Fibroblast of villous mesenchyme (primary cell): ENCODE measurements around the gene SLC22A23. TPM values are rescaled to one million over a fixed set of nuclear protein-coding genes. Genes with fewer than 3 reads are reported as not detected.

Experiments used
- DNase-seq: peaks from one replicate; pipeline ENCODE4 v3.0.0-alpha.2; 2010; ENCODE audit warnings: low read depth
- H3K4me3 ChIP-seq: 2 replicates; pipeline ENCODE4 v1.5.1; 2011; ENCODE audit warnings: low read depth, mild to moderate bottlenecking, low read length
- CTCF ChIP-seq: IDR thresholded peaks from 2 replicates; pipeline ENCODE4 v1.5.1; 2012; ENCODE audit warnings: low read depth, mild to moderate bottlenecking, low read length; ENCODE audit not compliant: insufficient read depth
- total RNA-seq: library from RNA; depleted of rRNA; stranded (reverse); fragments of >200 nt; gene quantifications from 2 replicates; pipeline ENCODE4 v1.2.3, GENCODE V29; 2012

SLC22A23 gene
- total RNA-seq, 1 donor: 2.2 TPM

- no peak for TF ChIP-seq CTCF
- DNase-seq: no peak
These were observed 203.3 kb downstream of the SLC22A23 start for GRCh38 chr6:3253597-3253961.

DNA sequence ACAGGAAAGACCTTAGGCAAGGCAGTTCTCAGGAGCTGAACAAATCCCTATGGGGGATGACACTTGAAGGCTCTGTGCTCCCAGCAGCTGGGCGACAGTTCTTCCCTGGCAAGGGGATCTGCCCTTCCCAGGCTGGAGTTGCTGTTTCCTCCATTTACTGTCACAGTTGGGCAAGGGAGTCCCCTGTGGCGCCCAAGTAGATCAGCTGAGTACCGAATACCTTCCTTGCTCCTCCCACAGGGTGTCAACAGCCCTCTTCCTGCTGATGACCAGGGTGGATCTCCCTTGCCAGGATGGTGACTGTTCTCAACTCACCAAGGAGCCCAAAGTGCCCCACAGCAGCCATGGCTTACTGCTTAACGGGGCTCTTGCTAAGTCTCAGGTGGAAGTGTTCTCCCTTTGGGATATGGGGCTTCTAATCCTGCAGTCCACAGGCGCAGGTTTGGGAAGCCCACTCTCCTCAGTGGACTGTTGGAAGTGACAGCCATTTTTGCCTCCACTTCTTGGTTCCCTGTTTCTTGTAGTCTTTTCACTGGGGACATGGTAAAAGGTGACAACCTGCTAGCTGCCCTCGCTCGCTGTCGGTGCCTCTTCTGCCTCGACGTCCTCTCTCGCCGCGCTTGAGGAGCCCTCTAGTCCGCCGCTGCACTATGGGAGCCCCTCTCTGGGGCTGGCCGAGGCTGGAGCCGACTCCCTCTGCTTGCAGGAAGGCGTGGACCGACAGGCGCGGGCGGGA is 203.8 kb downstream of the SLC22A23 start:
- no peak overlapping the region for H3K4me3 ChIP-seq
- TF ChIP-seq CTCF: no peak
- DNase-seq: no peak

More at GRCh38 chr6:3253597-3253961, 203.3 kb downstream of the SLC22A23 start:
- H3K4me3 ChIP-seq: no peak overlapping the region

GRCh38 chr6:3252369-3252768 is 204.5 kb downstream of the SLC22A23 start:
- TF ChIP-seq CTCF: no peak
- no peak overlapping the region for H3K4me3 ChIP-seq
- peak; percentile 33 for DNase-seq

DNA sequence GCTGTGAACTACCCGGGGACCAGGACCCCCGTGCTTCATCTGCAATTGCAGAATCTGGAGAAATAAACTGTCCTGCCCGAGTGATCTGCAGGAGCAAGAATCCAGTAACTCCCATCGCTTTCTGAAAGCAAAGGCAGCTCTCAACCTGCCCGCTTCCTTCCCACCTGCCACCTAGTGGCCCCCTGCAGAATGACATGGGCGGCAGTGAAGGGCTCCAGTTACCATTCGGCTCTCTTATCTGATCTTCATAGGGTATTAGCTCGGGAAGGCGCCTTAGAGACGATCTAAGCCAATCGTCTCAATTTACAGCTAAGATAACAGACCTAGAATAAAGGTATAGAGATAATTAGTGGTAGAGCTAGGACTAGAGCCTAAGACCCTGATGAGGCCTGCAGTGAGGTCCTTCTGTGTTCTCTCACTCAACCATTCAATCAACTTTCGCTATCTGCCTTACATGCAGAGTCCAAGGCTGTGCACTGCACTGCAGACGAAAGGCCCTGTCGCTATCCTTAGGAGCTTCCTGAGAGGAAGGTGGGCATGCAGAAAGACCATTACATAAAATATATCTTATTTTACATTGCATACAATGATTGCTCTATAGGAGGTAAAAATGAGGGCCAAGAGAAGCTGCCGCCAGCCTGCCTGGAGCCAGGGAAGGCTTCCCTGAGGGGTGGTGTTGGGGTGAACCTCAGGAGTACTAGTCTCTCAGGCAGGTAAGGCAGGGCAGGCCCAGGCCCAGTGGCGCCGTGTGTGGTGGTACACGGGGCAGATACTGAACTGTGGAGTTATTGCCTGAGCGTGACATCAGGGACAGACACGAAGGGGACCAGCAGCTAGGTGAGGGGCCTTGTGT is 205.2 kb downstream of the SLC22A23 start:
- peak; percentile 99 for TF ChIP-seq CTCF
- peak; percentile 84 for DNase-seq
- H3K4me3 ChIP-seq: no peak overlapping the region

DNA sequence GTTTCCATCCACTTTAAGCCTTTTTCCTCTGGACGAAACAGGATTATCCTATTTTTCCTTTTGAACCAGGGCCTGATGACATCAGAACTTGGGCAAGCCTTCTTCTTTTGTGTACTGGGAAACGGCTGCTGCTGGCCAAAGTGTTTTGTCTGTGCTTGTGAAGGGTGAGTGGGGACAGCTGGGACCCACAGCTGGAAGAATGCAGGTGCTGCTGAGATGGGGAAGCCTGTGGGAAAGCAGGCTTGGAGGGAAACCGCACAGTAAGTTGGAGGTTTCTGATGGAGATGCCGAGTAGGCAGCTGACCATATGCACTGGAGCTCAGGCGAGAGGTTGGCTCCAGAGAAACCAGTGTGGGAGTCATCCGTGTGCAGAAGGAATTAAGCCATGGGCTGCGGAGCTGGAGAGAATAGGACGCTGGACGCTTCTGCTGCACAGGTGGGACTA is 206.6 kb downstream of the SLC22A23 start:
- no peak for TF ChIP-seq CTCF
- no peak for DNase-seq
- H3K4me3 ChIP-seq: no peak overlapping the region

DNA sequence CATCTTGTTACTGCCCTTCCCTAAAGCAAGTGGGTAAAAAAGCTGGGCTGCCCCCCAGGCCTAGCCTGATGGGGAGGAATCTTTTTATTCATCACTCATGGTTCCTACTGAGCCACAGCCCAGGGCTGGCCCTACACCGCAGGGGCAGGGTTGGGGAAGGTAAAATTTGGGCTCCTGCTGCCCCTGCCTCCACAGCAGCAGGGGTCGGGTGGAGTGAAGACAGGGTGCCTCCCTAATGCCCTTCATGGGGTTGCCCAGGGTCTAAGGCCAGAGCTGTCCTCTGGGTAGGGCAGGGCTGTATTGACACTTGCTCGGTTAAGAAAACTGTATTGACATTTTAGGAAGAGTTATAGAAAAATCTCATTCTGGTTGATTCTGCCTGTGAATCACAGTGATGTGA is 207.0 kb downstream of the SLC22A23 start:
- no peak for DNase-seq

More for the DNA sequence above, 207.0 kb downstream of the SLC22A23 start:
- H3K4me3 ChIP-seq: no peak overlapping the region
- no peak for TF ChIP-seq CTCF
